Activated naive CD8-positive, alpha-beta T cell (primary cell): ENCODE measurements around the gene PARVA.

ENCODE experiments used
- H3K27ac Mint-ChIP-seq: one replicate; pipeline ENCODE4 v1.8.0; 2021; ENCODE audit warnings: mixed read lengths
- H3K27me3 Mint-ChIP-seq: one replicate; pipeline ENCODE4 v1.8.0; 2021; ENCODE audit warnings: mixed read lengths
- H3K36me3 Mint-ChIP-seq: one replicate; pipeline ENCODE4 v1.8.0; 2021; ENCODE audit warnings: mixed read lengths
- H3K4me1 Mint-ChIP-seq: one replicate; pipeline ENCODE4 v1.8.0; 2021; ENCODE audit warnings: low read depth, mixed read lengths
- H3K4me3 Mint-ChIP-seq: one replicate; pipeline ENCODE4 v1.8.0; 2021; ENCODE audit warnings: mild to moderate bottlenecking, mixed read lengths
- H3K9me3 Mint-ChIP-seq: one replicate; pipeline ENCODE4 v1.8.0; 2021; ENCODE audit warnings: low read depth, mixed read lengths

PARVA gene

DNA sequence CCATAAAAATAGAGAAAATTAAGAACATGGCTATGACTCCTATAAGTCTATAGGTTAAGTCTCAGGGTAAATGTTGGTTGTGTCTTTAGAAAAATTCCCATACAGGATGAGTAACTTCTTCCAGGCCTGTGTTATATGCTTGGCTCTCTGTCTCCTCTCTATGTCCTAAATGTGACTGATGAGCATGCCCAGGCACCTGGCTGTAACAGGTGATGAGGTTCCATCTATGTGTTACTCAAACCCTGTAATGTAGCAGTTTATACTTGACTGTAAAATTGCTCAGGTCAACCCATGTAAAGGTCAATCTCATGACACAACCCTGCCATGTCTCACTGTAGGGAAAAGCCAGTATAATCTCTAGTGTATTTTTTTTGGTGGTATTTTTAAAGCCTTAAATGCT, 69.5 kb downstream of the PARVA start:
- Mint-ChIP-seq H3K36me3 (no peaks in the 10 kb centered on the region), H3K4me1 (no peaks in the 10 kb centered on the region), H3K9me3 (no peaks in the 10 kb centered on the region), H3K4me3 (no peak overlapping the region), H3K27me3 (no peaks in the 10 kb centered on the region), H3K27ac (no peak overlapping the region)

DNA sequence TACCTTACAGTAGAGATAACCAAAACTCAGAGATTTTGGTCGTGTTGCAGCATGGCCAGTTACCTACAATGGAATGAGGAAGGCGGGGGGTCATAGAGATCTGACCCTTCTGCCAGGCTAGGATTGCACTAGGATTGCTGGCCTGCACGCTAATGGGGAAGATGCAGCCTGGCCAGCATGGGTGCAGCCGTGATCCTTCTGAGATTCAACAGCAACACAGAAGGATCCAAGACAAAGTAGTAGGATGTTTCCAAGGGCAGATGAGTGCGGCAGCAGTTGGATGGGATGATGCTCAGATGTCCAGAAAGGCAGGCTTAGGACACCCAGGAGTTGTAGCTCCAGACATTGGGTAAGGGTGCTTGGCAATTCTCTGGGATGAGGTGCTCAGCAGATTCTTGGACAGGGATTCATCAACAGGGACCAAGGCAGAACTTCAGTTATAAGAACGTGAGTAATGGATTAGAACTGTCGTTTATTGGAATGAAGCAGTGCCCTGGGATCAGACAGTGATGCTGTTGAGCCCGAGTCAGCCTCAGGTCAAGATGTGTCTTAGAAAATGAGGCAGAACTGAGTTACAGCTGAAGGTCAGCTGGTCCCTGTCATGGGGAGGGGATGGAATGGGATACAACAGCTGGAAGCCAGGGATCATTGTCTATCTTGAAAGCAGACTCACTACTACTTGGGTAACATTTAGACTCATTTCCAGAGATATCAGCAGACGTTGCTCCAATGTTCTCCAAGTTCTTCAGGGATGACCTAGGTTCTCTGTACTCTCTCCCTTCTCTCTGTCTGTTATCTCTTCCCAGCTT, 71.0 kb downstream of the PARVA start:
- H3K9me3 Mint-ChIP-seq = no peaks in the 10 kb centered on the region
- no peaks in the 10 kb centered on the region for H3K27me3 Mint-ChIP-seq
- no peak overlapping the region for H3K4me3 Mint-ChIP-seq
- H3K4me1 Mint-ChIP-seq = no peaks in the 10 kb centered on the region
- no peaks in the 10 kb centered on the region for H3K36me3 Mint-ChIP-seq
- H3K27ac Mint-ChIP-seq = no peak overlapping the region

GRCh38 chr11:12449961-12450715, 72.8 kb downstream of the PARVA start:
- H3K27ac Mint-ChIP-seq = no peak overlapping the region
- no peaks in the 10 kb centered on the region for H3K36me3 Mint-ChIP-seq
- no peaks in the 10 kb centered on the region for H3K4me1 Mint-ChIP-seq
- peaks cover 2% of the 10 kb centered on the region for H3K27me3 Mint-ChIP-seq
- H3K4me3 Mint-ChIP-seq = no peak overlapping the region
- no peaks in the 10 kb centered on the region for H3K9me3 Mint-ChIP-seq

DNA sequence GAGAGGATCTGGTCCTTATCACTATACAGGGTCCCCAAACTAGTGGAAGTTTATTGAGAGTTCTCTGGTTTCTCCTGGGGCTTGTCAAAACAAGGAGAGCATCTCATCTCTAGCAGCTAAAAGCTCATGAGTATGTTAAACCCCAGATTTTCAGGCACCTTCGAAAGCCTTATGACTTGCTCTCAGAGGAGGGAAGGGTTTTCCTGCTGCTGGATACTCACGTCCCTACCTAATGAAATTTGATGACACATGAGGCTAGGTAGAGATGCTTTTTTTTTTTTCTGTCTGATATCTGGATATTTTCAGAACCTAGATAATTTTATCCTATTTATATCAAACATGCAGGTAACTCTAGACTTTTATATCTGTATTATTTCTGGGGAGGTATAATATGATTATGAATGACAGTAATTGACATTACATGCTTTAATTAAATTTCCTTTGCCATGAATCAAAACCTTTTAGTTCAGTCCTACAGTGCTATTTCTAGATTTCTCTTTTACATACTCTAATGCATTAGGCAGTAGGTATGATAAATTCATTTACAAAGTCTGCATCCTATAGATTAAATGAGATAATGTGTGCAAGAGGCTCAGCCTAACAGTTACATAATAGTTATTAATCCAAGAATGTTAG, 73.9 kb downstream of the PARVA start:
- no peaks in the 10 kb centered on the region for H3K4me1 Mint-ChIP-seq
- no peaks in the 10 kb centered on the region for H3K9me3 Mint-ChIP-seq
- H3K27ac Mint-ChIP-seq = no peak overlapping the region
- H3K27me3 Mint-ChIP-seq = peaks cover 2% of the 10 kb centered on the region
- no peak overlapping the region for H3K4me3 Mint-ChIP-seq
- no peaks in the 10 kb centered on the region for H3K36me3 Mint-ChIP-seq

- H3K4me1 Mint-ChIP-seq = no peaks in the 10 kb centered on the region
- H3K27ac Mint-ChIP-seq = no peak overlapping the region
- H3K4me3 Mint-ChIP-seq = no peak overlapping the region
- no peaks in the 10 kb centered on the region for H3K36me3 Mint-ChIP-seq
- no peaks in the 10 kb centered on the region for H3K9me3 Mint-ChIP-seq
- peaks cover 2% of the 10 kb centered on the region for H3K27me3 Mint-ChIP-seq
Observed at GRCh38 chr11:12453243-12453642, 75.9 kb downstream of the PARVA start.

DNA sequence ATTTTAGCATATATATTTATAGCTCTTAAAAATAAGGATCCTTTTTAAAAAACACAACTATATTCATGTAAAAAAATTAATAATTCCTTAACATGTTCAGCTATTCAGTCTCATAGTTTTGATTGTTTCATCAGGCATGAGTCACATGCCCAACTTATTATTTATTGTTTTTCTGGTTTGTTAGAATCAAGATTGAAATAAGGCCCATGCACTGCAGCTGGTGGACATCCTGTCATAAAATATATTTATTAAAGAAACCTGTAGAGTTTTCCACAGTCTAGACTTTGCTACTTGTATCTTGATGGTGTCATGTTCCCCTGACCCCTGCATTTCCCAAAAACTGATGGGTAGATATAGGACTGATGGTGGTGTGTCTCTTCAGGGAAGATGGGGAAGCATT, 77.4 kb downstream of the PARVA start:
- H3K4me1 Mint-ChIP-seq = no peaks in the 10 kb centered on the region
- no peak overlapping the region for H3K27ac Mint-ChIP-seq
- H3K36me3 Mint-ChIP-seq = no peaks in the 10 kb centered on the region
- H3K4me3 Mint-ChIP-seq = no peak overlapping the region
- no peaks in the 10 kb centered on the region for H3K9me3 Mint-ChIP-seq
- H3K27me3 Mint-ChIP-seq = peaks cover 2% of the 10 kb centered on the region

DNA sequence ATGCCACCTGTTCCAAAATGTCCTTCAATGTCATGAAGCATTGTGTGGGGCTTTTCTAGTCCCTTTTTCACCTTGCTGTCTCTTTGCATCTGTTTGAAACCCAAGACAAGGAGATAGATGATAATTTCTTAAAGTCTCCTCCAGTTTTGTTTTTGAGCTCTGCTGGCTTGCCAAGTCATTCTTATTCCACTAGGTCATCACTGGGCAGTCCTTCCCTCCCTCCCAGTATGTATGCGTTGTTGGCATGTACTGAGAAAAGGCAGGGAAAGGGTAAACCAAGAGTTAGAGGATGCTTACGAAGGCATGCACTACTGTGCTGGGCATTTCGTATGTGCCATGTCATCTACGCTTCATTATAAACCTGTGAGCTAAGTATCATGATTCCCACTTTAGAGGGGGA, 78.6 kb downstream of the PARVA start:
- H3K4me1 Mint-ChIP-seq = no peaks in the 10 kb centered on the region
- no peak overlapping the region for H3K27ac Mint-ChIP-seq
- no peaks in the 10 kb centered on the region for H3K36me3 Mint-ChIP-seq
- no peaks in the 10 kb centered on the region for H3K9me3 Mint-ChIP-seq
- H3K4me3 Mint-ChIP-seq = no peak overlapping the region
- peaks cover 2% of the 10 kb centered on the region for H3K27me3 Mint-ChIP-seq

DNA sequence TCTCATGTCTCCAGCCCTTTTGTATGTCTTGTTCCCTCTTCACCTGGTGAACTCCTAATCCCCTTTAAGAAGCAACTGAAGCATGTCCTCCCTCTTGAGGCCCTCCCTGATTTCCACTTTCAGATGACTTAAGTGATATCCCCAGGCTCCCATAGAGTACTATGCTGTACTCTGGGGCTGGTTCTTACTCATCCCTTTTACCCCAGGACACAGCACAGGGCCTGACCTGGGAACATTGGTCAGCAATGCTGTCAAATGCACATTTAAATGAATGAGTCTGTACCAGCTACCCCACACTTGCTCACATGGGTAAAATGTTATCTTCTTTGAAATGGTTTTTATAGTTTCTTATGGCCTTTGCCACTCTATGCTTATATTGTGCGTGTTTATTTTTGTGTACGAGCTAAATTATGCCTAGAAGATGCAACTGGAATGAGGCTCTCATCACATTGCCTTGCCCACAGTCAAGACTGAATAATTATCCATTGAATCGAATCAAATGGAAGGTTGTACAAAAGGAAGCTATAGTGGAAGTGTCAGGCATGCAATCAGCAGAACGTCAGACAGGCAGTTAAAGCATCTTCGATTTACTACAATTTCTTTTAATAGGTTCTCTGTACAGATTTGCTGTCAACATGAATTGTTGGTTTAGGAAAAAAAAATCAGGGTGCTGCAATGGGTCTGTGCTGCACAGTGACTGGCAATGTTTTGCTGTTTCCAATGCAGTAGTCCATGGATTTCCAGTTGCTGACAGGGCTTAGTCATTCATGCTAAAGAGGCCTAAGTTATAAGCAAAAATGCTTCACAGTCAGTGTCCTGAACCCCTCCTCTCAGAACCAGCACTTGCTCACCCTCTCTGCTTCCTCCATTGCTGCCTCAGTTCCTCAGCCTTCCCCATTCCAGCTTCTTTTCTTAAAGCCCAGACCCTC, 79.5 kb downstream of the PARVA start:
- H3K4me3 Mint-ChIP-seq = no peak overlapping the region
- no peaks in the 10 kb centered on the region for H3K36me3 Mint-ChIP-seq
- peaks cover 2% of the 10 kb centered on the region for H3K27me3 Mint-ChIP-seq
- no peaks in the 10 kb centered on the region for H3K9me3 Mint-ChIP-seq
- H3K4me1 Mint-ChIP-seq = no peaks in the 10 kb centered on the region
- no peak overlapping the region for H3K27ac Mint-ChIP-seq

DNA sequence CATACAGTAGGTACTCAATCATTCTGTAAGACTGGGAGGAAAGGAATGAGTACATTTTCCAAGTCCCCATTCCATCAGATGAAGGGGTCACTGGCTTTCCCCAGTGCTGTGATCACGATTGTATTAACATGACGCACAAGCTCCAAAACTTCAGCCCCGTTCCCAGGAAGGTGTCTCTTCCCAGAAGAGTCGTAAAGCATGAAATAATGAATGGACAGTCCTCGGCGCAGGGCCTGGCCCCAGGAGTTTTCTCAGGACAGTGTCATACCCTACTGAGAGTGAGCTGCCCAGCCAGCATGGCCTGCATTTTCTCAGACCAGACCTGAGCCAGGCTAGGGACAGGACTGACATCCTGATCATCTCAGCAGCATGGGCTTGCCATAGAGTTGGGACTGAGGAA, 80.7 kb downstream of the PARVA start:
- no peak overlapping the region for H3K27ac Mint-ChIP-seq
- no peaks in the 10 kb centered on the region for H3K36me3 Mint-ChIP-seq
- H3K9me3 Mint-ChIP-seq = no peaks in the 10 kb centered on the region
- no peaks in the 10 kb centered on the region for H3K4me1 Mint-ChIP-seq
- H3K4me3 Mint-ChIP-seq = no peak overlapping the region
- H3K27me3 Mint-ChIP-seq = peaks cover 2% of the 10 kb centered on the region

GRCh38 chr11:12459374-12459773, 82.0 kb downstream of the PARVA start:
- H3K27ac Mint-ChIP-seq = no peak overlapping the region
- H3K36me3 Mint-ChIP-seq = no peaks in the 10 kb centered on the region
- H3K27me3 Mint-ChIP-seq = peaks cover 4% of the 10 kb centered on the region
- no peaks in the 10 kb centered on the region for H3K9me3 Mint-ChIP-seq
- H3K4me3 Mint-ChIP-seq = no peak overlapping the region
- H3K4me1 Mint-ChIP-seq = no peaks in the 10 kb centered on the region

DNA sequence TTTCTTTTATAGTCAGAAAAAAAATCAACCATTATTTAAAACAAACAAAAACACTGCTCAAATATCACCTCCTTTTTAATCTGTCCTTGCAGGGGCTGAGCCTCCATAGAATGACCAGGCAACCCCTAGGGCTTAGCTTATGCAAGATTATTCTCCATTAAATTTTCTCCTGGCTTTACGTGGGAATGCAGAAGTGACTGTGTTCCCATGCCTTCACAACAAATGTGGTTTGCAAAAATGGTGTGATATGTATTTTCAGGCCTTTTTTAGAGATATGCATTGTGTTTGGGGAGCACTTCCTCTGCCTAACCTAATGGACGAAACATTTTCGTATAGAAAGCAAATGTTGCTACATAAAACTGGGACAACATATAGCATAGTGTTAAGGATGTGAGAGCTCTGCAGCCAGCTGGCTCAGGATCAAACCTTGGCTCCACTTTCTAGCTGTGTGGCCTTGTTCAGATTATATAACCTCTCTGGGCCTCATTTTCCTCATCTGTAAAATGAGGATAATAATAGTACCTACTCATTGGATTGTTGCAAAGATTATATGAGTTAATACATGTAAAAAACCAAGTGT, 82.6 kb downstream of the PARVA start:
- Mint-ChIP-seq H3K36me3 (no peaks in the 10 kb centered on the region), H3K27ac (no peak overlapping the region), H3K4me3 (no peak overlapping the region), H3K9me3 (no peaks in the 10 kb centered on the region), H3K27me3 (peaks cover 4% of the 10 kb centered on the region), H3K4me1 (no peaks in the 10 kb centered on the region)

DNA sequence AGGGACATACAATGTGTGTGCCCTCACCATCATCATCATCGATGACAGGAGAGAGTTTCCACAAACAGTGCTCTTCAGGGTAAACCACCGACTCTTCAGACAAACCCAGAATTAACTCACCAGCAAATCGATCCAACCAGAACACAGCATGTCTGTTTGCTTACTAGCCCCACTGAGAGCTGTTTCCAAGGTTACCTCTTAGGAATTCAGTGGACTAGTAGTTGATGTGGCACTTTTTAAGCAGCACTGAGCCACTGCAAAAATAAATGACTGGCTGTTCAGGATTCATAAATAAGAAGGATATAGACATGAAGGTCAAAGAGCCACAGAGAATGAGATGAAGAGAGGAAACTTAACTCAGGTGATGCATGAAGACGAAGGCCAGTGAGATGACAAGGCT, 83.1 kb downstream of the PARVA start:
- Mint-ChIP-seq H3K9me3 (no peaks in the 10 kb centered on the region), H3K4me3 (no peak overlapping the region), H3K36me3 (no peaks in the 10 kb centered on the region), H3K27ac (no peak overlapping the region), H3K4me1 (no peaks in the 10 kb centered on the region), H3K27me3 (peaks cover 2% of the 10 kb centered on the region)

GRCh38 chr11:12461516-12461915, 84.1 kb downstream of the PARVA start:
- no peaks in the 10 kb centered on the region for H3K4me1 Mint-ChIP-seq
- peaks cover 3% of the 10 kb centered on the region for H3K9me3 Mint-ChIP-seq
- no peak overlapping the region for H3K4me3 Mint-ChIP-seq

DNA sequence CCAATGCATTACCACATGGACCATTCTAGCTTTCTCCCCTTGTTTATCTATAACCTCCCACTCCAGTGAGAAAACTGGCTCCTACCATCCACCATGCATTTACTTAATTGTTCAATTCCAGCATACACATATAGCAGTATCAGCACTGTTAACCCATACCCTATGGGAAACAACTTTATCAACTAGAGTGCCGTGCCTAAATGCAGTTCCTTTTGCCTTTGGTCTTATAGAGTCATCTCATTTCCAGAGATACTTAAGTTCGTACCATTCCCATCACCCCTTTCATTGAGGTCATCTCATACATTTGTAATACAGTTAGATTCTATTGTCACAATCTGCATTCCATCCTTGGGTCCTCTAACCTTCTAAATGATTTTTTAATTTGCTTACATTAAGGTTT, 86.9 kb downstream of the PARVA start:
- Mint-ChIP-seq H3K4me1 (no peaks in the 10 kb centered on the region), H3K4me3 (no peak overlapping the region), H3K36me3 (peaks cover 3% of the 10 kb centered on the region), H3K27me3 (peaks cover 2% of the 10 kb centered on the region), H3K27ac (no peak overlapping the region), H3K9me3 (peaks cover 3% of the 10 kb centered on the region)

More at GRCh38 chr11:12461516-12461915, 84.1 kb downstream of the PARVA start:
- no peaks in the 10 kb centered on the region for H3K36me3 Mint-ChIP-seq
- H3K27ac Mint-ChIP-seq = no peak overlapping the region
- peaks cover 2% of the 10 kb centered on the region for H3K27me3 Mint-ChIP-seq
